Heart left ventricle (tissue), 13 donors: ENCODE results near the gene EYS.
"Not testable (repeated sequence)": the region's sequence is repeated elsewhere in the genome, so short reads cannot be mapped to it uniquely, and the experiment has no call there.

Experiments
- POLR2A ChIP-seq, 2 donors: fragments of 450-650 bp; IDR thresholded peaks; one replicate each; pipeline ENCODE4 v1.6.1; 2017; ENCODE audit warnings: antibody characterized with exemption in 2 of 2, mild to moderate bottlenecking in 2 of 2, moderate library complexity in 2 of 2
- TF ChIP-seq, protein P1 (sequence below), 12 donors: fragments of 200-600 bp; sonication (generic) in 4 of 12; IDR thresholded peaks; one replicate each; pipeline versions ENCODE4 v1.5.0 to v1.8.0; 2018 to 2022; ENCODE audit warnings: antibody characterized with exemption in 12 of 12, mild to moderate bottlenecking in 5 of 12
- donor health status: ischemic (EF 13 %, LVEDD 7.1; RV severe dilation, severe dysfunction).
- donor health status: DM: no; HTN: yes; CAD: no.
- donor health status: DM: no; HTN: no; CAD: no.
- donor health status: ischemic (EF 25% LVEDD 6.9; RV normal size, moderate dysfunction).
- donor health status: ischemic (EF 25% LVEDD 5.7; RV mildly dilated, moderate dysfunction).
- donor health status: ischemic (EF 35%, LVEDD 5.7; RV mildly dilated, moderate dysfunction).
- donor health status: nonischemic (EF 11% LVEDD 7.7; RV severe dilation, severe dysfunction).
- donor health status: DM: yes; HTN: yes; CAD: no.
- donor health status: PGD.
- donor health status: ischemic (EF 29% LVEDD 5.4; RV normal size, mild dysfunction).
- donor health status: nonischemic (EF 23%, LVEDD 6.1; RV moderate dilation, normal function).

DNA sequence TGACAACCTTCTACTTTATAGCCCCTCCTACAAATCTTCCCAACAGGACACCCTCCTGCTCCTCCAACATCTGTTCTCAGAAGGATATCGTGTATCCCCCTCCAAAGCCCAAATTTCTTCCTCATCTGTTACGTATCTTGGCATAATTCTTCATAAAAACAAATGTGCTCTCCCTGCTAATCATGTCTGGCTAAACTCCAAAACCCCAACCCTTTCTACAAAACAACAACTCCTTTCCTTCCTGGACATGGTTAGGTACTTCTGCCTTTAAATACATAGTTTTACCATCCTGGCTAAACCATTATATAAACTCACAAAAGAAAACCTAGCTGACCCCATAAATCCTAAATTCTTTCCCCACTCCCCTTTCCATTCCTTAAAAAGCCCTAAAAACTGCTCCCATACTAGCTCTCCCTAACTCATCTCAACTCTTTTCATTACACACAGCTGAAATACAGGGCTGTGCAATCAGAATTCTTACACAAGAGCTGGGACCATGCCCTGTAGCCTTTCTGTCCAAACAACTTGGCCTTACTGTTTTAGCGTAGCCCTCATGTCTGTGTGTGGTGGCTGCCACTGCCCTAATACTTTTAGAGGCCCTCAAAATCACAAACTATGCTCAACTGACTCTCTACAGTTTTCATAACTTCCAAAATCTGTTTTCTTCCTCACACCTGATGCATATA lies 1753.5 kb downstream of the EYS start:
- TF ChIP-seq, protein P1, sequence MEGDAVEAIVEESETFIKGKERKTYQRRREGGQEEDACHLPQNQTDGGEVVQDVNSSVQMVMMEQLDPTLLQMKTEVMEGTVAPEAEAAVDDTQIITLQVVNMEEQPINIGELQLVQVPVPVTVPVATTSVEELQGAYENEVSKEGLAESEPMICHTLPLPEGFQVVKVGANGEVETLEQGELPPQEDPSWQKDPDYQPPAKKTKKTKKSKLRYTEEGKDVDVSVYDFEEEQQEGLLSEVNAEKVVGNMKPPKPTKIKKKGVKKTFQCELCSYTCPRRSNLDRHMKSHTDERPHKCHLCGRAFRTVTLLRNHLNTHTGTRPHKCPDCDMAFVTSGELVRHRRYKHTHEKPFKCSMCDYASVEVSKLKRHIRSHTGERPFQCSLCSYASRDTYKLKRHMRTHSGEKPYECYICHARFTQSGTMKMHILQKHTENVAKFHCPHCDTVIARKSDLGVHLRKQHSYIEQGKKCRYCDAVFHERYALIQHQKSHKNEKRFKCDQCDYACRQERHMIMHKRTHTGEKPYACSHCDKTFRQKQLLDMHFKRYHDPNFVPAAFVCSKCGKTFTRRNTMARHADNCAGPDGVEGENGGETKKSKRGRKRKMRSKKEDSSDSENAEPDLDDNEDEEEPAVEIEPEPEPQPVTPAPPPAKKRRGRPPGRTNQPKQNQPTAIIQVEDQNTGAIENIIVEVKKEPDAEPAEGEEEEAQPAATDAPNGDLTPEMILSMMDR (IDR thresholded peaks at IDR 0.05): not testable (repeated sequence)
- not testable (repeated sequence) for TF ChIP-seq POLR2A (IDR thresholded peaks at IDR 0.05)
